ENCODE data around the gene IL17B.

DNA sequence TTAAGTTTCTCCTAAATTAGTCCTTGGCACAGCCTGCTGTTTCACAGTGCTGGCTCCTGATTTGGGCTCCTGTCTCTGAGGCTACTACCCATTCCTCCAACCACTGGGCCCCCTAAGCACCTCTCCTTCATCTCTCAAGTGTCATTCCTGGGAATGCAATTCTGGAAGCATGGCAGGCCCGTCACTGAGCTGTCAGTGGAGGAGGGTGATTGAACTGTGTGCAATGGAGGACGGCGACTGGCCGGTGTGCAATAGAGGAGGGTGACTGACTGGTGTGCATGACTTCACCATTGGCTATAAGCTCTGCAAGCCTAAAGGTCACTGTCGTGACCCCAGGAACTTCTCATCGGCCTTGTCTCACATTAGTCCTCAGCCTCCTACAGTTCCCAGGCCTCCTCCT is 12.4 kb upstream of the IL17B start:
- TF ChIP-seq CTCF (IDR thresholded peaks at IDR 0.05; ENCODE audit: control extremely low read depth in 1 of 3, insufficient read depth in 1 of 3, low read depth in 1 of 3, low read length in 3 of 3) (no peak), NANOG (IDR thresholded peaks at IDR 0.05; ENCODE audit: insufficient read depth, low read depth, low read length, poor library complexity, severe bottlenecking) (no peak), SUZ12 (IDR thresholded peaks at IDR 0.05; ENCODE audit: low read length) (no peak), MAFK (IDR thresholded peaks at IDR 0.05; ENCODE audit: low read depth, low read length) (no peak), TAF1 (IDR thresholded peaks at IDR 0.05; ENCODE audit: low read depth, low read length) (no peak), POLR2A (IDR thresholded peaks at IDR 0.05; ENCODE audit: control extremely low read depth in 1 of 2, low read depth in 2 of 2, low read length in 2 of 2) (no peak), ZNF274 (IDR thresholded peaks at IDR 0.05; ENCODE audit: borderline replicate concordance, extremely low read depth, low read length) (no peak), JUN (IDR thresholded peaks at IDR 0.05; ENCODE audit: low read depth, low read length) (no peak), RBBP5 (IDR thresholded peaks at IDR 0.05; ENCODE audit: borderline replicate concordance, low read depth, low read length) (no peak), FOSL1 (IDR thresholded peaks at IDR 0.05; ENCODE audit: insufficient read depth, low read depth, low read length) (no peak), MAX (IDR thresholded peaks at IDR 0.05) (no peak), EGR1 (IDR thresholded peaks at IDR 0.05; ENCODE audit: borderline replicate concordance, low read depth, low read length) (no peak), RXRA (IDR thresholded peaks at IDR 0.05; ENCODE audit: insufficient read depth, low read depth, low read length) (no peak), EP300 (IDR thresholded peaks at IDR 0.05; ENCODE audit: borderline replicate concordance in 1 of 2, low read depth in 2 of 2, low read length in 2 of 2) (no peak)

Data from H1 (cell line).